HT-29 (cell line): ENCODE measurements around the gene DSG2. TPM values are rescaled to one million over a fixed set of nuclear protein-coding genes. Genes with fewer than 3 reads are reported as not detected.
"Not testable (repeated sequence)": the region's sequence is repeated elsewhere in the genome, so short reads cannot be mapped to it uniquely, and the experiment has no call there.

Source experiments
- DNase-seq: peaks from one replicate; pipeline ENCODE4 v3.0.0-alpha.2; 2015; ENCODE audit warnings: low spot score
- total RNA-seq: library from RNA; depleted of rRNA; stranded (reverse); fragments of >200 nt; shearing (Covaris generic); gene quantifications from 2 replicates; pipeline ENCODE4 v1.2.3, GENCODE V29; 2014; rRNA removed

Gene DSG2
- total RNA-seq: 16.5 and 17.8 TPM in 2 replicates

DNA sequence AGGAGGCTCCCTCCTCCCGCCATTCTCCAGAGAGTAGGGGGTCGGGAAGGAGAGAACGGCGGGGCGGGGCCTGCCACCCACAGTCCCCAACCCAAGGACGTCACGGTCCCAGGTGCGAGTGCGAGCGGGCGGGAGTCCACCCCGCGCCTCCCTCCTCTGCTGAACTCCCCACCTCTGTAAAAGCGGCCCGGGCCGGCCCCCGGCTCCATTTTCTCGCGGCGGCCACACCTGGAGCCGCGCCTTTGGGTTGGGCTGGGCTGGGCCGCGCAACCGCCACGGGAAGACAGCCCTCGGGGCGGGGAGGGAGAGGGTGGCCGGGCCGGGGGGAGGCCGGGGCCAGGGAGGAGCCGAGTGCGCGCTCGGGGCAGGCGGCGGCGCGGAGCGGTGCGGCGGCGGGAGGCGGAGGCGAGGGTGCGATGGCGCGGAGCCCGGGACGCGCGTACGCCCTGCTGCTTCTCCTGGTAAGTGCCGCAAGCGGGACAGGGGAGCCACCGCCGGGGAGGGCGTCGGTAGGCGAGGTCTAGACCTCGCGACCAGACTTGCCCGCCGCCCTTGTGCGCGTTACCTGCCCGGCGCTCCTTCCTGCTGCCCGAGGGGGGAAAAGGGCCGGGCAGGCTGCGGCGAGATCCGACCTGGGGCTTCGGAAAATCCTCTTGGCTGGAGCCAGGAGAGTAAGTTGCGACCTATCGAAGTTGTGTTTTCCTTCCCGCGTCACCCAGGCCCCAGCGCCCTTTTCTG, at the start of gene DSG2:
DSG2 (plus strand) TSS at position 342 of the 738 bp plus-strand sequence; CDS start at position 417, 75 bp downstream.
- DNase-seq: peak; percentile 67

DNA sequence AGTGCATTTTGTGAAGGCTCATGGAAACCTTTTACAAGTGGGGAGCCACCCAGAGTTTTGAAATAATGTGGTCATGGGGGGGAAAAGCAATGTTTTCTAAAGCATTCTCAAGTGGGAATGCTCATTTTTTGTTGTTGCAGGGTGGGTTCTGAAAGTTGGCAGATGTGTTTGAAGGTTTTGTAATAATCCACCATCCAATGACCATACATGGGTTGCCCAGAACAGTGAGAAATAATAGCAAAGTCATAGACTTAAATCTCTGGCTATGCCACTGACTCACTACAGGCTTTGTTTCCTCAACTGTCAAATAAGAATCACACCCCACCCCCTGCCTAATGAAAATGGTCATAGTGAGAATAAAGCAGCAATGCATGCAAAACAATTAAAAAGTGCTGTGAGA, 47.6 kb upstream of the DSG2 start:
- no peak for DNase-seq

DNA sequence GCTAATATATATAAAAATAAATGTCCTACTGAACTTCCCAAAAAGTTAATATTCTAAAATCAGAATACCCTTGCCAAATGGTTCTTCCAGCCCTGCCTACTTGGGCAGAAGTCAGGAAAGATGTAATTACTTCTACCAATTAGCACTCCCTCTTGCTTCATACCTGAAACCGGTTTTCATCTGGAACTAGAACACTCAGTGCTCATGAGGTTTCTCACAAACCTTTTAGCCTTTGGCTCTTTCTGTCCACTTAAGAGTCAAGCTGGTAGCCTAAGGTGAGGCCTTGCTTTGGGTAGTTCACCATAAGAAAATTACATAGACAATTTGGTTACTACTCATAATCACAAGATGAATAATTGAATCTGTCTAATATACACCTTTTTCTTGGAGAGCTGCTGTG, 46.4 kb upstream of the DSG2 start:
- no peak for DNase-seq

DNA sequence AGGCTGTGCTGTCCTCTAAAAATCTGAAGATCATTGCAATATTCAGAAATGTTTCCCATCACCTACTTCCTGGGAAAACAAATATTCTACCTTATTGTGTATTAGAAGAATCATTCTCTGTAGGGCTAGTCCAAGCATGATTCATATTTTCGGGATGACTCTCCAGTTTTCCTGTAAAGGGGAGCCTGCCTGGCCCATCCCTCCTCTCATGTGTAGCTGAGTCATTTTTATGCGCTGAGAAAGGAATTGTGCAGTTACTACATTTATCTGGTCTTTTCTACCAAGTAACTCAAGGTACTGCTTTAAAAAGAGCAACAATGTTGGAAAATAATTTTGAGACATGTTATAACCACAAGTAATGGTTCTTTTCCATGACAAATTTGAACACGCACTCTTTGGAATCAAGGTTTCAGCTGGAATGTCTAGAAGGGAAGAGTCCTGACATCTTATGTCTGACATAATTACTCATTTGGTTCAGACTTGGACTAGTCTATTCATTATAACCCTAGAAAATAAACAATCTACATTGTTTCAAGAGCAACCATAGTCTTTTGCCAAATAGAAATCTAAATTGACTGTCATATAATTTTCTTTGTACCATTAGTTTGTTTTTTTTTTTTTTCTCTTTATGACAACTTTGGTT, 43.8 kb upstream of the DSG2 start:
- no peak for DNase-seq

DNA sequence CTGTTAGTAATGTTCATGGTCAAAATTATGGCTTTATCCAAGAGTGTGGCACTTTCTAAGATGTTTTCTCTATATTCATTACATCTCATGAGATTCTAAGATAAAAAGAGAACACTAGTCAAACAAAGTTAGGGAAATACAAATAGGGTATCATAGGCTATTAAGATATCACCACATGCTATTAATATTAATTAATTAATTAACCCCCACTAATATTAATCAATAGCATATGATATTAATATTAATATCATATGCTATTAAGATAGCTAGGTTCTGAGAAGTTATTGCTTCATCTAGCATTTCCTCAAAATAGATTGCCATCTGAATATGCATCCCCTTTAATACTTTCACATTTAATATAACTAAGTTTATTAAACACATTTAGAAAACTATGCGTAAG, 28.3 kb upstream of the DSG2 start:
- DNase-seq: no peak

GRCh38 chr18:31478688-31479087, 19.3 kb upstream of the DSG2 start:
- no peak for DNase-seq

DNA sequence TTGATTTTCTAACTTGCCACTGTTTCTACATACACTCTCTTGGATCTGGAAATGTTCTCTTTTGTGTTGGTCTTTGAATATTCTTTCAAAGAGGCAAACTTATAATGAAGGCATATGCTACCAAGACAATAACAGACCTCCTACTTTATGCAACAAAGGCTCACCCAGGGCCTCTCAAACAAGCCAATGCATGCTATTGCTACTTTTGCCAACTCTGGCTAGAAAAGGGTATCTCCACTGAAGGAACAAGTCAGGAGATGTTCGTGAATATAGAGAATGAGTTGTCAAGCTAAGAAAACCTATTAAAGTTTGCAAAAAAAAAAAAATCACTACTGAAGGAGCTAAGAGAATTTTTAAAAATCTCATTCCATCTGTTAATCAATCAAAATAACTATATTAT, 15.9 kb upstream of the DSG2 start:
- no peak for DNase-seq

GRCh38 chr18:31483396-31483795, 14.6 kb upstream of the DSG2 start:
- no peak for DNase-seq

DNA sequence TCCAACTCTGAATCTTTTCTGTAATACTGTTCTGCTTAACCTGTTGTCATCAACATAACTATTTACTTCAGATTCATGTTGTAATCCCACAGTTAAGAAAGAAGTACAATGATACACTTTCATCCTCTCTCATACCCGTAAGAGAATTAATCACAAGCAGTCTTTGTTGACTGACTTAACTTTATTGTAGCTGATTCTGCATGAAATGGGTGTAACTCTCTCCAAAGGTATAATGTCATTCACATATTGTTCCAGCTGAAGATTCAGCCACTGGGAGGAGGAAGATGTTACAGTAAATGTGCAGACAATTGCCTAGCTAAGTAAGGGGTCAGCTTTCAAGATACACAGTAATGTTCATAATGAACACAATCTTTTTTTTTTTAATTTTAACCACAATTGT, 13.5 kb upstream of the DSG2 start:
- no peak for DNase-seq

- DNase-seq: no peak
Observed at GRCh38 chr18:31486165-31486564, 11.8 kb upstream of the DSG2 start.

- DNase-seq: no peak
Observed at GRCh38 chr18:31487246-31488015, 10.5 kb upstream of the DSG2 start.

- no peak for DNase-seq
Observed at GRCh38 chr18:31489311-31489710, 8.7 kb upstream of the DSG2 start.

- DNase-seq: peak; percentile 56
Observed at GRCh38 chr18:31490387-31490786, 7.6 kb upstream of the DSG2 start.

DNA sequence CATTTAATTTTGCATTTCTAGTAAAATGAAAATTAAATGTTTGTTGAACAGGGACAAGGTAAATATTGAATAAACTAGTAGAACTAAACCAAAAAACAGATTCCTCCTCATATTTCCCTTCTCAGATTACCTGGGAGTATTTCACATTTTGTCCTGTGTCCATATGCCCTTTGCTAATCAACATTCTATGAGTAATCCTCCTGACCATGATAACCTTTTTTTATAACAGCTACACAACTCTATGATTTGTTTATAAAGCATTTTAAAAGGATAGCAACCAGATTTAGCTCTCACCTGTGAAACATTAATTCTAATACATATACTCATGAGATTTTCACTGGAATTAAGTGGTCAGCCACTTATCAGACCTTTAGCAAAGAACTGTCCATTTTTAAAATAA, 7.1 kb upstream of the DSG2 start:
- no peak for DNase-seq

DNA sequence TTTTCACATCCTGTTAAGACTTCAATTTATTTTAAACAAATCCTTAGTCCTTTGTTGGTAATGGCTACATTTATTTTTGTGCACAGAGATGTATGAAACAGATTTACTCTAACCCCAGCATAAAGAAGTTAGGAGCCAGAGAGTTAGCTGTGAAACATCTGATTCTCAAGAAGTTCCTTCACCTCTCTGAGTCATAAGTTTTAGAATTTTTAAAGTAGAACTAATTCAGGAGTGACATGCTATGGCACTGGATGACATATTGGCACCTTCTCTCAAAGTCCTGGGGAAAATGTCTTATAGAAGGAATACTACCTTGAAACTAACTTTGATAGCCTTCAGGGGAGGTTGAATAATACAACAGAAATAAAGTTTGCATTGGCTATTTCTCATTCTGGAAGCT, 6.4 kb upstream of the DSG2 start:
- DNase-seq: no peak

- no peak for DNase-seq
Observed at GRCh38 chr18:31492671-31493070, 5.3 kb upstream of the DSG2 start.

- no peak for DNase-seq
Observed at GRCh38 chr18:31493171-31493570, 4.8 kb upstream of the DSG2 start.

GRCh38 chr18:31493941-31494340, 4.0 kb upstream of the DSG2 start:
- no peak for DNase-seq

DNA sequence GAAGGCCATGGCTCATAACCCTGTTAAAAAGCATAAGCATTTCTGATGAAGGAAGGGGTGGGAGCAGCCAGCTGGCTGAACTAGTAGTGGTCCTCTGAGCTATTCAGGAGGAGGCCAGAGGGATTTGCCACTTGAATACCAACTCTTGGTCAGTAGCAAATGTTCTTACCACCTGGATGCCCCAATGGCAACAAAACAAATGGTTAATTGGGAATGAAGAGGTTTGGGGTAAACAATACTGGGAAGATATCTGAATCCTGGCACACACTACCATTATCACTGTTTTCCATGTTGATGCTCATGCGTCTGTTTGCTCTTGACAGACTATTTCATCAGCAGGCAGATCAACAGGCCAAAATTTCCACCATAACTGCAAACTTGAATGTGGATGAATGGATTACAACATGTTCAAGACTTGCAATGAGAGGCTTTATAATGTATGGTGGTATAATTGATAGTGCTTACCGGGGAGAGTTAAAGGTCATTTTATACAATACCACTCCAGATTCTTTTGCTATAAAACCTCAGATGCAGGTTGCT, 3.2 kb upstream of the DSG2 start:
- not testable (repeated sequence) for DNase-seq

- DNase-seq: no peak
Observed at GRCh38 chr18:31497404-31497835, 557 bp upstream of the DSG2 start.

DNA sequence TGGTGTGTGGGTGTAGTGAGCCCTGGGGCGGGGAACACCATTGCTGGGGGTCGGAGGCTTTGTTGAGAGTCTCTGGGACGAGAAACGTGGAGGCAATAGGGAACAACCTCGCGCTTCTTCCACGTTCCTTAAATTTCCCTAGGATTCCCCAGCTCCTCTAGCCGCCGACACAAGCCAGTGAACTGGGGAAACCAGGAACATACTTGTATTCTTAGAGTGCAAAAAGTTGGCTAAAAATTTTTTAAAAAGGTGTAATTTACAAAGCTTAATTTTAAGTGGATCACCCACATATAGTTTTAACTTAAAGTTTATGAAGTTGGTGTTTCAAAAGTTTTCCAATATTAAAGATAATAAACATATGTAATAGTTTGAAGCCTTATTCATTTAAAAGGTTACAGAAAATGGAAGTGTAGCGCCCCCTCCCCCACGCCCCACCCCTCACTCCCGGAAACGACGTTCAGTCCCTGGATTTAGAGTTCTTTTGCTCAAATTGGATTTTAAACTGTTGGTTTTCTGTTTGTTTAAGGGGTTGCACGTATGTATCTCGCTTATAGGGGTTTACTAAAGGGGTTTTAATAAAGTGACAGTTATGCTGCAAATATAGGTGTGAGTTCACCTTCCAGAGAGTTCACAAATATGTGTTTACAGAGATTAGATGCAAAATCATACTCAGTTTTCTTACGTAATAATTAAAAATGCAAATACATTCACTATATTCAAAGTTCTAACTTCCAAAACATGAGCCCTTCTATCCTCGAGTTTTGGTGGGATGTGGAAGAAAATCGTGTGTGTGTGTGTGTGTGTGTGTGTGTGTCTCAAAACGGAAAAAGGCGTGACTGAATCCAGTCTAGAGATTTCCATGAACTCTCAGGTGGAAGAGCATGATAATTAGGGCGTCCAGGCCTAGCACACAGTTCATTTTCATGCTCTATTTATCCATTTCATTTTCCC, 872 bp downstream of the DSG2 start:
- DNase-seq: peak; percentile 50
